B cell (primary cell): ENCODE data around the gene CORO1C.

ENCODE experiments used
- EZH2 ChIP-seq: IDR thresholded peaks from 2 replicates; pipeline ENCODE4 v1.6.1; 2012; ENCODE audit warnings: borderline replicate concordance, low read depth, mild to moderate bottlenecking, moderate library complexity, low read length; ENCODE audit not compliant: insufficient read depth, poor library complexity, severe bottlenecking
- TF ChIP-seq, protein P1 (sequence below): fragments of 200-600 bp; IDR thresholded peaks from one replicate; pipeline ENCODE4 v1.8.0; 2022; ENCODE audit warnings: antibody characterized with exemption, mild to moderate bottlenecking

- TF ChIP-seq, protein P1, sequence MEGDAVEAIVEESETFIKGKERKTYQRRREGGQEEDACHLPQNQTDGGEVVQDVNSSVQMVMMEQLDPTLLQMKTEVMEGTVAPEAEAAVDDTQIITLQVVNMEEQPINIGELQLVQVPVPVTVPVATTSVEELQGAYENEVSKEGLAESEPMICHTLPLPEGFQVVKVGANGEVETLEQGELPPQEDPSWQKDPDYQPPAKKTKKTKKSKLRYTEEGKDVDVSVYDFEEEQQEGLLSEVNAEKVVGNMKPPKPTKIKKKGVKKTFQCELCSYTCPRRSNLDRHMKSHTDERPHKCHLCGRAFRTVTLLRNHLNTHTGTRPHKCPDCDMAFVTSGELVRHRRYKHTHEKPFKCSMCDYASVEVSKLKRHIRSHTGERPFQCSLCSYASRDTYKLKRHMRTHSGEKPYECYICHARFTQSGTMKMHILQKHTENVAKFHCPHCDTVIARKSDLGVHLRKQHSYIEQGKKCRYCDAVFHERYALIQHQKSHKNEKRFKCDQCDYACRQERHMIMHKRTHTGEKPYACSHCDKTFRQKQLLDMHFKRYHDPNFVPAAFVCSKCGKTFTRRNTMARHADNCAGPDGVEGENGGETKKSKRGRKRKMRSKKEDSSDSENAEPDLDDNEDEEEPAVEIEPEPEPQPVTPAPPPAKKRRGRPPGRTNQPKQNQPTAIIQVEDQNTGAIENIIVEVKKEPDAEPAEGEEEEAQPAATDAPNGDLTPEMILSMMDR: no peak
- TF ChIP-seq EZH2: no peak
Observed at GRCh38 chr12:108778053-108778452, 46.7 kb upstream of the CORO1C start.
